NK-92 (cell line): ENCODE measurements around the gene WDR41.
"Not testable (repeated sequence)": the region's sequence is repeated elsewhere in the genome, so short reads cannot be mapped to it uniquely, and the experiment has no call there.

Source experiments
- DNase-seq: peaks from one replicate; lab custom pipeline; 2025; ENCODE audit not compliant: unreplicated experiment; lab: John Stamatoyannopoulos, UW

Gene WDR41

DNA sequence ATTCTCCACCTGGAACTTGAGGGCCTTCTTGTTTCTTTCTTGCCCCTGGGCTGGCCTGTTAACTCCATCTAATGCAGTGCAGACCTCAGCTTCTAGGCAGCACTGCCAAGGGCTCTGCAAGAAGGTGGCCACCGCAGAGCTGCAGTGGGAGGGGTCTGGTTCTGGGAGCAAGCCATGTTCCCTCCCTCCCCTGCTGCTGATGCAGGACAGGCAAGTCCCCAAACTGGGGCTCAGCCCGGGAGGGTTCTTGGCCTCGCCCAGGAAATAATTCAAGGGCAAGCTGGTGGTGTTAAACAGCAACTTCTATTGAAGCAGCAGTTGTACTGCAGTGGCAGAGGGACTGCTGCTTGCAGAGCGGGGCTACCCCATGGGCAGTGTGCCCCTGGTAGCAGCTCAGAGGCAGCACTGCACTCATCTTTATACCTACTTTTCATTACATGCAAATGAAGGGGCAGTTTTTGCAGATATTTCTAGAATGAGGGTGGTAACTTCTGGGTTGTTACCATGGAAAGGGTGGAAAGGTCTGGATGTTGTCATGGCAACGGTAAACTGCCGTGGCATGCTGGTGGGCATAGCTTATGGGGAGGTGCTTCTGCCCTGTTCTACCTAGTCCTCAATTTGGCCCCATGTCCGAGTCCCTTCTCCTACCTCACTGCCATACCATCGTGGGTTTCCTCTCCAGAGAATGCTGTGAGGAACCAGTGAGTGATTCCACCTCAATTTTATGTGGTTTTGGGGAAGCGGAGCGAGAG lies 82.1 kb downstream of the WDR41 start:
- DNase-seq: no peak

- DNase-seq: no peak
These were observed 85.0 kb downstream of the WDR41 start for GRCh38 chr5:77407152-77407551.

- DNase-seq: no peak
These were observed 89.3 kb downstream of the WDR41 start for GRCh38 chr5:77402796-77403195.

DNA sequence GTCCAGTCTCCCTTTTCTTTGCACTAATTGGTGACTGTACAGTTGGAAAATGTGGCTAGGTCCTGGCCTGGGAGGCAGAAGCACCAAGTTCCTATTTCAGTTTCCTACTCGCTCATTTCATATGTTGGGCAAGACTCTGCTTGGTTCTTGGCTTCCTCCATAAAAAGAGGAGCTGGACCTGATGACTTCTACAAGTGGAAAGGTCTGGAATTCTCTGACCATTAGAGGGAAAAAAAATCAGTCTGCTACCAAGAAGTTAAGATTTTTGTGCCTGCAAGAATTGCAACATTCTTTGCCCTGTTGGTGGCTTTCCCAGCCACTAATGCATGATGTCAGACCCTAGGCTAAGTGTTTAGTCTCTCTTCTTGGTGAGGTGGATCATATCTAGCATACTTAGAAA lies 91.5 kb downstream of the WDR41 start:
- DNase-seq: no peak

GRCh38 chr5:77398896-77399295 lies 93.2 kb downstream of the WDR41 start:
- DNase-seq: no peak

DNA sequence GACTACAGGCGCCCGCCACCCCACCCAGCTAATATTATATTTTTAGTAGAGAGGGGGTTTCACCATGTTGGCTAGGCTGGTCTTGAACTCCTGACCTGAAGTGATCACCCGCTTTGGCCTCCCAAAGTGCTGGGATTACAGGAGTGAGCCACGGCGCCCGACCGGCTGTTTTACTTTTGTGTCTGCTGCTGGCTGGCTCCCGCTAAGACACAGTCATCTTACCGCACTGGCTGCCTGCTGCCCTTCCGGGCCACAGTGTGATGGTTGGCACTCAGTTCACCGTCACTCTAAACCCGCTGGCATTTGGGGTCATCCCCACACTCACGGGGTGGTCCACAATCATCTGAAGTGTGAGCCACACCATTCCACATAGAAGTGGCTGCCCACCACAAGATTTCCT lies 93.7 kb downstream of the WDR41 start:
- no peak for DNase-seq

DNA sequence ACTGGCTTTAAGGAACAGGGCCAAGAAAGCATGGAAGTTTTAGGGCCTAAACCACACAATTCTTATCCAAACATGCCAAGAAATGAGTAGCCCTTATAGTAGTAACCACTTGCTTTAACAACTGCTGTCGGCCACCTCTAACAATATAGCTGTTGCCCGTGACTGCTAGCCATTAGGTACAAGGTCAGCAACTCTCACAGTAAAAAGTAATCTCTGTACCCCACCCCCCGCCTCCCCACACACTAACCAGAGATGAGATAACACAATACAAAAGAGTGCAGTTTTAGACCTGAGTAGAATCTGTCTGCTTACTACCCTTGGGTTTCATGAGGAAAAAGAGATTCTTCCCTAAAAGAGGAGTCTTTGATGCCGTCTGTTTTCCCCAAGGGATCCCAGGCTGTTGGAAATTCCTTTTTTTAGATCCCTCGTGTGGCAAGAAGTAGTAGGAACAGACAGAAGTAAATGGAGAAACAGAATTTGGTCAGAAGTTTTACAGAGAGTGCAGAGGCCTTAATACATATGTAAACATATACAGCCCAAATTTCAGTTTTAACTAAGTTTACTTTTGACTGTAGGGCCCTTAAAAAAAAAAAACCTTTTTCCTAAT lies 94.3 kb downstream of the WDR41 start:
- no peak for DNase-seq

- DNase-seq: no peak
These were observed 96.1 kb downstream of the WDR41 start for GRCh38 chr5:77396017-77396416.

- DNase-seq: no peak
These were observed 97.9 kb downstream of the WDR41 start for GRCh38 chr5:77394064-77394715.

- DNase-seq: no peak
These were observed 100.8 kb downstream of the WDR41 start for GRCh38 chr5:77391240-77391765.

DNA sequence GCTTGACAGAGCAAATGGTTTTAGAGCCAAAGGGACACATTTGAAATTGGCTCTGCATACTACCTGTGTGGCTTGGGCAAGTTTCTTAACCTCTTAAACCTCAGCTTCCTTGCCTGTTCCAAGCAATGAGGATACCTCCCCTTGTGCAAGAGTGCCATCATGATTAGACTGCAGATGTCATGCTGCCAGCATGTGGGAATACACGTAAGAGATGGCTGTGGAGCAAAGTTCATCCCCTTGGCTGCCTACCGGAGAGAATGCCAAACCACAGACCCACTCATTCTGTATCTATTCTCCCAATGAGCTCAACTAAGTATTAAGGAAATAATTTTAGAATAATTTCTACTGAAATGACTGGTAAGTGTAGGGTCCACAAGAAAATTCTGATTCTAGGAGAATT lies 101.3 kb downstream of the WDR41 start:
- DNase-seq: no peak

GRCh38 chr5:77390221-77390620 lies 101.9 kb downstream of the WDR41 start:
- no peak for DNase-seq

DNA sequence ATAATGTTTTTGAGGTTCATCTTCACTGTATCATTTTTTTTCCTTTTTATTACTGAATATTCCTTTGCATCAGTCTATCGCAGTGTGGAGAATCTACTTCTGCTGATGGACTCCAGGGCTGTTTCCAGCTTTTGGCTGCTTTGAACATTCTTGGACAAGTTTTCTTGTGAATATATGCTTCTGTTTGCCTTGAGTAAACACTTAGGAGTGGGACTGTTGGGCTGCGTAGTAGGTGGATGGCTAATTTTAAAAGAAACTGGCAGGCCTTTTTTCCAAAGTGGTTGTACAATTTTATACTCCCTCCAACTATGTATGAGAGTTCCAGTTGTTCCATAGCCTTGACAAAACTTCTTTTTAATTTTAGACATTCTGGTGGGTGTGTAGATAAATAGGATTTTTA lies 102.4 kb downstream of the WDR41 start:
- DNase-seq: no peak

DNA sequence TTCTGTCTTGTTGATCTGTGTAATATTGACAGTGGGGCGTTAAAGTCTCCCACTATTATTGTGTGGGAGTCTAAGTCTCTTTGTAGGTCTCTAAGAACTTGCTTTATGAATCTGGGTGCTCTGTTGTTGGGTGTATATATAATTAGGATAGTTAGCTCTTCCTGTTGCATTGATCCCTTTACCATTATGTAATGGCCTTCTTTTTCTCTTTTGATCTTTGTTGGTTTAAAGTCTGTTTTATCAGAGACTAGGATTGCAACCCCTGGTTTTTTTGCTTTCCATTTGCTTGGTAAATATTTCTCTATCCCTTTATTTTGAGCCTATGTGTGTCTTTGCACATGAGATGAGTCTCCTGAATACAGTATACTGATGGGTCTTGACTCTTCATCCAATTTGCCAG lies 105.8 kb downstream of the WDR41 start:
- DNase-seq: not testable (repeated sequence)

DNA sequence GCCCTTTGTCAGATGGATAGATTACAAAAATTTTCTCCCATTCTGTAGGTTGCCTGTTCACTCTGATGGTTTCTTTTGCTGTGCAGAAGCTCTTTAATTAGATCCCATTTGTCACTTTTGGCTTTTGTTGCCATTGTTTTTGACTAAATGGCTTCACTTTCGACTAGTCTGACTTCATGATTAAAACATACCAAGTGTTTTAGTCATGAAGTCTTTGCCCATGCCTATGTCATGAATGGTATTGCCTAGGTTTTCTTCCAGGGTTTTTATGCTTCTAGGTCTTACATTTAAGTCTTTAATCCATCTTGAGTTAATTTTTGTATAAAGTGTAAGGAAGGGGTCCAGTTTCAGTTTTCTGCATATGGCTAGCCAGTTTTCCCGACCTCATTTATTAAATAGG lies 108.8 kb downstream of the WDR41 start:
- DNase-seq: not testable (repeated sequence)
